GM12873 (cell line): Measurements from ENCODE around the gene CRB3.

Experiments used
- CTCF ChIP-seq: IDR thresholded peaks from 2 replicates; pipeline ENCODE4 v1.5.1; 2012; ENCODE audit warnings: low read depth, mild to moderate bottlenecking, moderate library complexity, low read length, control low read depth; ENCODE audit not compliant: insufficient read depth; ENCODE audit errors: missing control alignments

Gene CRB3

GRCh38 chr19:6453951-6454565 lies 10.0 kb upstream of the CRB3 start:
- TF ChIP-seq CTCF: no peak

- TF ChIP-seq CTCF: no peak
Measured at GRCh38 chr19:6455924-6456323, 8.1 kb upstream of the CRB3 start.

- no peak for TF ChIP-seq CTCF
Measured at GRCh38 chr19:6457958-6458694, 5.9 kb upstream of the CRB3 start.

GRCh38 chr19:6458695-6459261 lies 5.3 kb upstream of the CRB3 start:
- no peak for TF ChIP-seq CTCF

- TF ChIP-seq CTCF: no peak
Measured at GRCh38 chr19:6459262-6460098, 4.6 kb upstream of the CRB3 start, which contains the start of gene SLC25A23. SLC25A23 (minus strand) TSS chr19:6459792; CDS start chr19:6459628, 164 bp downstream.

- peak; percentile 73 for TF ChIP-seq CTCF
Measured at GRCh38 chr19:6460099-6460884, 3.8 kb upstream of the CRB3 start.
